ENCODE data around the gene SLC9A8.

SLC9A8 gene

DNA sequence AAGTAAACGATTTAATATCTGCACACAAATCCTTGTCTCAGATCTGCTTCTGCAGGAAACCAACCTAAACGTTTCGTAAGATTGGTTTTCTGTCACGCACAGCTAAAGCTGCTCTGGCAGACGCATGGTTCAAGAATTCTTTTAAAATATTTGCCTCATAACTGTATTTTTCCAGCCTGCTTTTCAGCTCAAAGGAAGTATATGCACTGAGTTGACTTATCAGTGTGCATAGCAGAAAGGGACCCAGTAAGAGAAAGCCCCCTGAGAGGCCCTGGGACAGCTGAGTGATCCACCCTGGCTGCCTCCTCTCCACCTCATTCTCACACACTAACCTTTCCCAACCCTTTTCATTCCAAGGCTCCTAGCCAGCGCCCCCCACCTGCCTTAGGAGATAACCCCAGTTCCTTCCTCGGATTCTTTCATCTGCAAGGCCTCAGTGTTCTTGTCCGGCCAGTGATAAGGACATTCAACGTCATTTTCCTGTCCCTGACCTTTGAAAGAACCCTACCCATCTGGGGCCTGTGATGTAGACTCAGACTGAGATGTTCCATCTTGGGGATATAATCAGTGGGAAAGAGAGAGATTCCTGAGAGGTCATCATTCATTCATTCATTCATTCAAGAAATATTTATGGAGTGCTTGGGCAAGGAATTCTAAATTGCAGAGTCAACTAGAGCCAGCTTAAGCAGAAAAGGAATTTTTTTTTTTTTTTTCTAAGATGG, 22.4 kb upstream of the SLC9A8 start:
- no peak overlapping the region for H3K4me3 ChIP-seq (ENCODE audit: low read depth, low read length)
- H3K9ac ChIP-seq (ENCODE audit: low read depth, low read length): no peak overlapping the region
- H3K27me3 ChIP-seq (ENCODE audit: control insufficient read depth, insufficient read depth, low read length): no peaks in the 10 kb centered on the region
- H3K36me3 ChIP-seq (ENCODE audit: control insufficient read depth, insufficient read depth, low read length): no peaks in the 10 kb centered on the region
- H3K27ac ChIP-seq (ENCODE audit: low read depth, low read length): no peak overlapping the region
- no peaks in the 10 kb centered on the region for H3K9me3 ChIP-seq (ENCODE audit: control insufficient read depth, insufficient read depth, low read length)
- no peaks in the 10 kb centered on the region for H3K4me1 ChIP-seq (ENCODE audit: control insufficient read depth, insufficient read depth, low read length)

GRCh38 chr20:49791165-49791564, 21.5 kb upstream of the SLC9A8 start:
- no peak overlapping the region for H3K27ac ChIP-seq (ENCODE audit: low read depth, low read length)
- no peak overlapping the region for H3K9ac ChIP-seq (ENCODE audit: low read depth, low read length)
- H3K4me1 ChIP-seq (ENCODE audit: control insufficient read depth, insufficient read depth, low read length): no peaks in the 10 kb centered on the region
- no peaks in the 10 kb centered on the region for H3K36me3 ChIP-seq (ENCODE audit: control insufficient read depth, insufficient read depth, low read length)
- no peak overlapping the region for H3K4me3 ChIP-seq (ENCODE audit: low read depth, low read length)
- H3K9me3 ChIP-seq (ENCODE audit: control insufficient read depth, insufficient read depth, low read length): no peaks in the 10 kb centered on the region
- no peaks in the 10 kb centered on the region for H3K27me3 ChIP-seq (ENCODE audit: control insufficient read depth, insufficient read depth, low read length)

GRCh38 chr20:49792006-49792405, 20.6 kb upstream of the SLC9A8 start:
- H3K27me3 ChIP-seq (ENCODE audit: control insufficient read depth, insufficient read depth, low read length): no peaks in the 10 kb centered on the region
- H3K27ac ChIP-seq (ENCODE audit: low read depth, low read length): no peak overlapping the region
- no peak overlapping the region for H3K4me3 ChIP-seq (ENCODE audit: low read depth, low read length)
- no peaks in the 10 kb centered on the region for H3K9me3 ChIP-seq (ENCODE audit: control insufficient read depth, insufficient read depth, low read length)
- H3K36me3 ChIP-seq (ENCODE audit: control insufficient read depth, insufficient read depth, low read length): no peaks in the 10 kb centered on the region
- no peaks in the 10 kb centered on the region for H3K4me1 ChIP-seq (ENCODE audit: control insufficient read depth, insufficient read depth, low read length)
- H3K9ac ChIP-seq (ENCODE audit: low read depth, low read length): no peak overlapping the region

- Histone ChIP-seq H3K9ac (ENCODE audit: low read depth, low read length) (no peak overlapping the region), H3K4me1 (ENCODE audit: control insufficient read depth, insufficient read depth, low read length) (no peaks in the 10 kb centered on the region), H3K27me3 (ENCODE audit: control insufficient read depth, insufficient read depth, low read length) (no peaks in the 10 kb centered on the region), H3K4me3 (ENCODE audit: low read depth, low read length) (no peak overlapping the region), H3K9me3 (ENCODE audit: control insufficient read depth, insufficient read depth, low read length) (no peaks in the 10 kb centered on the region), H3K36me3 (ENCODE audit: control insufficient read depth, insufficient read depth, low read length) (no peaks in the 10 kb centered on the region), H3K27ac (ENCODE audit: low read depth, low read length) (no peak overlapping the region)
Observed at GRCh38 chr20:49792611-49793010, 20.0 kb upstream of the SLC9A8 start.

- H3K27ac ChIP-seq (ENCODE audit: low read depth, low read length): no peak overlapping the region
Observed at GRCh38 chr20:49794336-49795134, 18.1 kb upstream of the SLC9A8 start.

GRCh38 chr20:49795135-49795424, 17.5 kb upstream of the SLC9A8 start:
- Histone ChIP-seq H3K27ac (ENCODE audit: low read depth, low read length) (no peak overlapping the region), H3K4me3 (ENCODE audit: low read depth, low read length) (no peak overlapping the region), H3K9me3 (ENCODE audit: control insufficient read depth, insufficient read depth, low read length) (no peaks in the 10 kb centered on the region), H3K4me1 (ENCODE audit: control insufficient read depth, insufficient read depth, low read length) (no peaks in the 10 kb centered on the region), H3K36me3 (ENCODE audit: control insufficient read depth, insufficient read depth, low read length) (no peaks in the 10 kb centered on the region), H3K9ac (ENCODE audit: low read depth, low read length) (no peak overlapping the region), H3K27me3 (ENCODE audit: control insufficient read depth, insufficient read depth, low read length) (no peaks in the 10 kb centered on the region)

More at GRCh38 chr20:49794336-49795134, 18.1 kb upstream of the SLC9A8 start:
- Histone ChIP-seq H3K4me1 (ENCODE audit: control insufficient read depth, insufficient read depth, low read length) (no peaks in the 10 kb centered on the region), H3K4me3 (ENCODE audit: low read depth, low read length) (no peak overlapping the region), H3K36me3 (ENCODE audit: control insufficient read depth, insufficient read depth, low read length) (no peaks in the 10 kb centered on the region), H3K9me3 (ENCODE audit: control insufficient read depth, insufficient read depth, low read length) (no peaks in the 10 kb centered on the region), H3K9ac (ENCODE audit: low read depth, low read length) (no peak overlapping the region), H3K27me3 (ENCODE audit: control insufficient read depth, insufficient read depth, low read length) (no peaks in the 10 kb centered on the region)

DNA sequence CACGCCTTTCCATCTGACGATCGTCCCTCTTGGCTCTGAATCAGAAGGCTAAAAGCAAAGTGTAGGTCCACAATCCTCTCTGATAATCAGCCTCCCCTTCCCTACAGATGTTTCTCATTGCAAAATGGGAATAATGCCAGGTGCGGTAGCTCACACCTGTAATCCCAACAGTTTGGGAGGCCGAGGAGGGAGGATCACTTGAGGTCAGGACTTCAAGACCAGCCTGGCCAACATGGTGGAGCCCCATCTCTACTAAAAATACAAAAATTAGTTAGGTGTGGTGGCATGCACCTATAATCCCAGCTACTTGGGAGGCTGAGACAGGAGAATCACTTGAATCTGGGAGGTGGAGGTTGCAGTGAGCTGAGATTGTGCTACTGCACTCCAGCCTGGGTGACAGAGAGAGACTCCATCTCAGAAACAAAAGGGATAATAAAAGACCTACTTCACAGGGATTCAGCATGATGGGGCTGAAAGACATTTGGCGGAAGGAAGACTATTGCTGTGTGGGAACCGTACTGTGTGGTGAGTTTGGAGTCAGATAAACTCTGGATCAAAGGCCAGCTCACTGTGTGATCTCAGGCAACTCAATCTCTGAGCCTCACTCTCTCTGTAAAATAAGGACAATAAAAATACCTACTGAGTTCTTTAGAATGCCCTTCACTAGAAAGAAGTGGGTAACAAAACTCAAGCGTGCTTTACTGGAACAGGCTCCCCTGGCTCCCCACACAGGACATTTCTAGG, 15.9 kb upstream of the SLC9A8 start:
- H3K27me3 ChIP-seq (ENCODE audit: control insufficient read depth, insufficient read depth, low read length): no peaks in the 10 kb centered on the region
- no peak overlapping the region for H3K9ac ChIP-seq (ENCODE audit: low read depth, low read length)
- H3K27ac ChIP-seq (ENCODE audit: low read depth, low read length): no peak overlapping the region
- no peak overlapping the region for H3K4me3 ChIP-seq (ENCODE audit: low read depth, low read length)
- H3K36me3 ChIP-seq (ENCODE audit: control insufficient read depth, insufficient read depth, low read length): no peaks in the 10 kb centered on the region
- H3K4me1 ChIP-seq (ENCODE audit: control insufficient read depth, insufficient read depth, low read length): no peaks in the 10 kb centered on the region
- H3K9me3 ChIP-seq (ENCODE audit: control insufficient read depth, insufficient read depth, low read length): no peaks in the 10 kb centered on the region

DNA sequence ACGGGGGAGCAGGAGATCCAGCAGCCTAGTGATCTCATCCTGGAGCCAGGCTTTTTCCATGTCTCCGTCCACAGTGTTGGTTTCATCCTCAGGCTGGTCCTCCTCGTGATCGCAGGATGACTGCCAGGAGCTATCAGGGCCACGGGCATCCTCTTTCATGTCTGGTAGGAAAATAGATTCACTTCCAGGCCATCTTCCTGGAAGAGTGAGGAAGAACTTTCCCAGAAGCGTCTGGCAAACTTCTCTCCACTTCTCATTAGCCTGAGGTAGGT, 15.3 kb upstream of the SLC9A8 start:
- H3K36me3 ChIP-seq (ENCODE audit: control insufficient read depth, insufficient read depth, low read length): no peaks in the 10 kb centered on the region
- H3K27me3 ChIP-seq (ENCODE audit: control insufficient read depth, insufficient read depth, low read length): no peaks in the 10 kb centered on the region
- no peak overlapping the region for H3K9ac ChIP-seq (ENCODE audit: low read depth, low read length)
- H3K4me1 ChIP-seq (ENCODE audit: control insufficient read depth, insufficient read depth, low read length): no peaks in the 10 kb centered on the region
- no peaks in the 10 kb centered on the region for H3K9me3 ChIP-seq (ENCODE audit: control insufficient read depth, insufficient read depth, low read length)
- H3K4me3 ChIP-seq (ENCODE audit: low read depth, low read length): no peak overlapping the region
- H3K27ac ChIP-seq (ENCODE audit: low read depth, low read length): no peak overlapping the region

DNA sequence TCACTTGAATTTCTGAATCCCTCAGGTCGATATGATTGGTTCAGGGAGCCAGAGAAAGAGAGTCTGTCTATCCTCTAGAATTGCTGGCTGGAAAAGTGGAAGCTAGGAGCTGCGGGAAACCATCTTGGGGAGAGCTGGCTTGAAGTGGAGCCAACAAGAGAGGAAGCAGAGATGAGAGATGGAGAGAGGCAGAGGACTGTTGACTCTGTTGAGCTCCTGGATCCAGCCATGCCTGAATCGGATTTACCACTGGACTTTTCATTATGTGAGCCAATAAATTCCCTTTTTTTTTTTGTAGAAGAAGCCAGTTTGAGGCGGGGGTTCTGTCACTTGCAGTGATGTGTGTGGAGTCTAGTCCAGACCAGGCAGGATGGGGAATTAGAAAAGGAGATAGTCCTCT, 13.9 kb upstream of the SLC9A8 start:
- Histone ChIP-seq H3K27me3 (ENCODE audit: control insufficient read depth, insufficient read depth, low read length) (no peaks in the 10 kb centered on the region), H3K9ac (ENCODE audit: low read depth, low read length) (no peak overlapping the region), H3K4me1 (ENCODE audit: control insufficient read depth, insufficient read depth, low read length) (no peaks in the 10 kb centered on the region), H3K36me3 (ENCODE audit: control insufficient read depth, insufficient read depth, low read length) (no peaks in the 10 kb centered on the region), H3K27ac (ENCODE audit: low read depth, low read length) (no peak overlapping the region), H3K4me3 (ENCODE audit: low read depth, low read length) (no peak overlapping the region), H3K9me3 (ENCODE audit: control insufficient read depth, insufficient read depth, low read length) (no peaks in the 10 kb centered on the region)

DNA sequence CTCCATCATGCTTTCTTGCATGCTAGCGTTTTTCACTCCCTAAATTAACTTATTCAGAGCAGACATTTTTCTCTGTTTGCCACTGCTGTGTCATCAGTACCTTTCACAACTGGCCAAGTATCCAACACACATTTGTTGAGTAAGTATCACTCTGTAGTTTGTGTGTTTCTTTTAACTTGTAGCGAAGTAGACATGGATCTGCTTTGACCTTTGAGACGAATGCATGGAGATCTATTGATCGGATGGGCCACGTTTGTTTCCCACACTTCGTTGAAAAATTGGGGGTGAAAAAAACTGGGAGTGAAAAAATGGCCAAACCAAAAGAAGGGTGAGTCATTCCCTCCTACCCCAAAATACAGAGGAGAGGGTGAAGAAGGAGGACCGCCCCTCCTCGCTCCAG, 12.9 kb upstream of the SLC9A8 start:
- no peak overlapping the region for H3K9ac ChIP-seq (ENCODE audit: low read depth, low read length)
- H3K4me1 ChIP-seq (ENCODE audit: control insufficient read depth, insufficient read depth, low read length): no peaks in the 10 kb centered on the region
- no peak overlapping the region for H3K27ac ChIP-seq (ENCODE audit: low read depth, low read length)
- H3K27me3 ChIP-seq (ENCODE audit: control insufficient read depth, insufficient read depth, low read length): no peaks in the 10 kb centered on the region
- H3K36me3 ChIP-seq (ENCODE audit: control insufficient read depth, insufficient read depth, low read length): no peaks in the 10 kb centered on the region
- no peak overlapping the region for H3K4me3 ChIP-seq (ENCODE audit: low read depth, low read length)
- H3K9me3 ChIP-seq (ENCODE audit: control insufficient read depth, insufficient read depth, low read length): no peaks in the 10 kb centered on the region

DNA sequence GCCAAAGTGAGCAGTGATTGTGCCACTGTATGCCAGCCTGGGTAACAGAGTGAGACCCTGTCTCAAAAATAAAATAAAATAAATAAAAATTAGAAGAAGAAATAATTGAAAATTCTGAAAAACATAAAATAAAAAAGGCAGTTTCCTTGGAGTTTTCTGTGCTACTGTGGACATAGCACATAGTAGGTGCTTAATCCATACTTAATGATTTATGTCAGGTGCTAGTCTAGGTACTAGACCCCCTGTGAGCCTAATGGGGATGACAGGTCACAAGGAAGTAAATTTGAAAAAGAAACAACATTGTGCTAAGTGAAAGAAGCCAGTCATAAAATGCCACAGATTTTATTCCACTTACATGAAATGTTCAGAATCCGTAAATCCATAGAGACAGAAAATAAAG, 9.2 kb upstream of the SLC9A8 start:
- Histone ChIP-seq H3K27me3 (ENCODE audit: control insufficient read depth, insufficient read depth, low read length) (no peaks in the 10 kb centered on the region), H3K4me1 (ENCODE audit: control insufficient read depth, insufficient read depth, low read length) (no peaks in the 10 kb centered on the region)

More for the DNA sequence above, 9.2 kb upstream of the SLC9A8 start:
- no peak overlapping the region for H3K27ac ChIP-seq (ENCODE audit: low read depth, low read length)
- no peaks in the 10 kb centered on the region for H3K9me3 ChIP-seq (ENCODE audit: control insufficient read depth, insufficient read depth, low read length)
- no peak overlapping the region for H3K9ac ChIP-seq (ENCODE audit: low read depth, low read length)
- H3K36me3 ChIP-seq (ENCODE audit: control insufficient read depth, insufficient read depth, low read length): no peaks in the 10 kb centered on the region
- H3K4me3 ChIP-seq (ENCODE audit: low read depth, low read length): no peak overlapping the region
